Activated gamma-delta T cell (primary cell): Measurements from ENCODE around the gene AK2.
"Not testable (repeated sequence)": the region's sequence is repeated elsewhere in the genome, so short reads cannot be mapped to it uniquely, and the experiment has no call there.

Experiments
- DNase-seq: peaks from one replicate; lab custom pipeline; 2025; lab: John Stamatoyannopoulos, UW

Gene AK2

GRCh38 chr1:33050221-33051076 lies 13.8 kb upstream of the AK2 start:
- DNase-seq = no peak

DNA sequence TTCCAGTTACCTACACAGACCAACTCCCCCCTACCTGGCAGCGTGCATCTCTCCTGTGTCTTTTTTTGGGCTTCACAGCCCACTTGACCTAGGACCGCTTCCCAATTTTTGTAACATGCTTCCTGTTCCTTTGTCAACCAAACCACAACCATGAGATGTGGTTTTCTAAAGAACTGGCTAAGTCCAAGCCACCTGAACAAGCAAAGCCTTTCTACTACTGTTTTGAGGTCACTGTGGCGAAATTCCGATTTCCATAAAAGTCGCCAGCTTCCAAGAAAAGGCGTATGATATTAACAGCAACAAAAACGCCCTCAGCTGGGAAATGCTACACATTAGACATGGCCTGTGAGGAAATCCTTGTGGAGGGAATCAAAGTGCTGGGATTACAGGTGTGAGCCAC lies 12.7 kb upstream of the AK2 start:
- DNase-seq = no peak

GRCh38 chr1:33048426-33048825 lies 11.7 kb upstream of the AK2 start:
- no peak for DNase-seq

GRCh38 chr1:33047839-33048305 lies 11.2 kb upstream of the AK2 start:
- no peak for DNase-seq

DNA sequence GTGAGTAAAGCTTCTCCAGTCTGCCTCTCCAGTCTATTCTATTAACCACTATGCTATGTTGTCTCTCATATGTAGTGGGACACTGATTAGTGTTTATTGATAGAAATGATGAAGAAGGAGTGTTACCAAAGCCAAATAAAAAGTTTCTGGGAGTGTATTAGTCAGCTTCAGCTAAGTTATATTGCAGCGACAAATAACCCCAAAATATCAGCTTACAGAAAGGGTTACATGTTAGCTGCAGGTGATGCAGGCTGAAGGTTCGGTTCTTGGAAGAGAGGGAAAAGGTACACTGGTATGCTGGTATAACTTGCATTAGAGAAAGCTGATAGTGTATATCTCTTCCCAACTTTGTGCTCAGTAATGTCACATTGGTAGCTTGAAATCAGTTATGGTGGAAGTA lies 10.6 kb upstream of the AK2 start:
- DNase-seq = no peak

GRCh38 chr1:33046234-33046633 lies 9.6 kb upstream of the AK2 start:
- not testable (repeated sequence) for DNase-seq

DNA sequence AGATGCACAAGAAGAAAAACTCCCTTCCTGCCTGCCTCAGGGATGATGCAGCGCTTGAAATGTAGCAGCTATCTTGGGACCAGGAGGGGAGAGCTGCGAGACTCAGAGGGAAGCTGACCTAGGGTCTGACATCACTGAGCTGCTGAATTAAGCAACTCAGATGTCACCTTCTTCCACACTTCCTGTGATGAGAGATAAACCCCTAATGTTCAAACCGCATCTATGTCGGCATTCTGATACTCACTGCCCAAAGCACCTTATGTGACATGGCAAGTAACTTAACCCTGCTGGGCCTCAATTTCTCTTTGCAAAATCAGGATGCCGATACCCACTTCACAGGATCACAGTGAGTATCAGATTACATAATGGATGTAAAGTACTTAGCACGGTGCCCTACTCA lies 9.1 kb upstream of the AK2 start:
- no peak for DNase-seq

GRCh38 chr1:33045246-33045645 lies 8.6 kb upstream of the AK2 start:
- DNase-seq = no peak

DNA sequence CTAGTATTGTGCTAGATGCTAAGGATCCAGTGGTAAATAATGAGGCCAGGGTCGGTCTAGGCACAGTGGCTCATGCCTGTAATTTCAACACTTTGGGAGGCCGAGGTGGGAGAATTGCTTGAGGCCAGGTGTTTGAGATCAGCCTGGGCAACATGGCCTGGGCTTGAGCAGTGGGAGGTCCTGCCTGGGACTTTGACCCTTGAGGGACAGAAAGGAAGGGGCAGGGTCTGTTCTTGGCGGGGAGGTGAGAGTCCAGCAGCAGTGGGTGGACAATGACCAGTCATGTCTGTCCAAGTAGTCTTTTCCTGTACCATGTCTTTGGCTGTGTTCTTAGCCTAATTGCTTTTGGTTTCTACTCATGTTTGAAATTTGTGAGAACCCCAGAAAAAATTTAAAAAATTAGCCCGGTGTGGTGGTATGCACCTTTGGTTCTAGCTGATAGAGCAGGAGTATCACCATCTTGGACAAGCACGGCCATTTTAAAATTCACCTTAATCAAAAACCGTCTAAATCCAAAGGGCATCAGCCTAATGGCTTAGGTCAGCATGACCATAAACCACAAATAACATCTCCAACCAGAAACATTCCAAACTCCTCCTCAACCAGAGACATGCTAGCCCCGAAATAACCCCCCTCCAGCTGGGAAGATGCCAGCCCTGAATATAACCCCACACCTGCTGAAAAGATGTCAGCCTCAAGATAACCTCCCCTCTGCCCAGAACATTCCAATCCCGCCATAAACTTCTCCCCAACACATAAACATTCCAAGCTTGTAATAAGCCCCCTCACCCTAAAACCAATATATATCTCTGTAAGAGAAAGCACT lies 6.8 kb upstream of the AK2 start:
- DNase-seq = no peak

- no peak for DNase-seq
These were observed 6.1 kb upstream of the AK2 start for GRCh38 chr1:33042831-33043230.

DNA sequence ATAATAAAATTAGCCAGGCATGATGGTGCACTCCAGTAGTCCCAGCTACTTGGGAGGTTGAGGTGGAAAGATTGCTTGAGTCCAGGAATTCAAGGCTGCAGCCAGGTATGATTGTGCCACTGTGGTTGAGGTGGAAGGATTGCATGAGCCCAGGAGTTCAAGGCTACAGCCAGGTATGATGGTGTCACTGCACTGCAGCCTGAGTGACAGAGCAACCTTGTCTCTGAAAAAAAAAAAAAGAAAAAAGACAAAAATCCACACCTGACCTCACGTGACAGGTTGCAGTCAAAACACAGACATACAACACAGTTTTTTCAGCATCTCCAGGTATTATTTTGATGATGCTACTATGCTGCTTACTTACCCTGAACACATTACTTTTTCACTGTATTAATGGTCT lies 4.3 kb upstream of the AK2 start:
- no peak for DNase-seq

DNA sequence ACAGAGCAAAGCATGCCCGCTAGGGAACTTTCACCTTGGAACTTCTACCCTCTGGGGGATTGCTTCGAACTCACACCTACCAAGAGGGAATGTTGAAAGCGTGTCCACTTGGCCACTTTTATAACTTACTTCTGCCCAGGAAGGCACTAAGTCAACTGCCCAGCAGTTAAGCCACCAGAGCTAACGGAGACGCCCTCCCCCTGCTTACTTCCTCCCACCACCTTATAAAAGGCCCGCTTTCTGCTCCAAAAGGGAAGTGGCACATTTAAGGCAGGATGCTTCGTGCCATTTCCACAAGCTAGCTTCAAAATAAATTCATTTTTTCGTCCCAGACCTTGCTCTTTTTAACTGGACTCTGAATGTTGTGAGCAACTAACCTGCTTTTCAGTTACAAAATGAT lies 3.2 kb upstream of the AK2 start:
- DNase-seq = no peak

DNA sequence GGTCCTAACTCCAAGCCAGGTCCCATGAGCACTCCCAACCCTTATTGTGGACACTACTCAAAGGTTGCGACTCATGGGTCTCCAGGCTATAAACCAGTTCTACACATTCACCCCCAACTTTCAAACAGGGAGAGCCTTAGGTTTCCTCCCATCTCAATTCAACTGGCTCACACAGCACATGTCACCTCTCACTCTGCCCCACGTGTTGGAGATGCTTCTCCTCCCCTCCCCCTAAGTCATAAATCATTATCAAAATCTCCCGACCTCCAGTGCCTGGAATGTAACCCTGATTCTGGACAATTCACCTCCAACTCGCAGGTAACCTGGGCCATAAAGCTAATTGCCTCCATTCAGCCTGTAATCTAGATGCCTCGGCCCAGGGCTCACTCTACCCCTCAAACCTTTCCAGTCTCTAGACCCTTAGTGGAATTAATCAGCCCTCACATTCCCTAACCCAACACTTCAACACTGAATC lies 595 bp downstream of the AK2 start:
- DNase-seq = no peak

- DNase-seq = no peak
These were observed 4.4 kb downstream of the AK2 start for GRCh38 chr1:33032126-33032869.

- DNase-seq = no peak
These were observed 5.2 kb downstream of the AK2 start for GRCh38 chr1:33031506-33031905.

GRCh38 chr1:33030575-33030974 lies 6.1 kb downstream of the AK2 start:
- DNase-seq = no peak

GRCh38 chr1:33029921-33030320 lies 6.8 kb downstream of the AK2 start:
- DNase-seq = no peak

DNA sequence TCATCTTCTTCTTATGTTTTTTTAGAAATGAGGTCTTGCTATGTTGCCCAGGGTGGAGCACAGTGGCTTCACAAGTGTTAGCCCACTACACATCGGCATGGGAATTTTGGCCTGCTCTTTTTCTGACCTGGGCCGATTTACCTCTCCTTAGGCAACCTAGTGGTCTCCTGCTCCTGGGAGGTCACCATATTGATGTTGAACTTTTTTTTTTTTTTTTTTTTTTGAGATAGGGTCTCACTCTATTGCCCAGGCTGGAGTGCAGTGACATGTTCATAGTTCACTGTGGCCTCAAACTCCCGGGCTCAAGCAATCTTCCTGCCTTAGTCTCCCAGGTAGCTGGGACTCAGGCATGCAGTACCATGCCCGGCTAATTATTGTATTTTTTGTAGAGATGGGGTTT lies 7.5 kb downstream of the AK2 start:
- DNase-seq = no peak

- no peak for DNase-seq
These were observed 10.9 kb downstream of the AK2 start for GRCh38 chr1:33025761-33026160.

- DNase-seq = no peak
These were observed 11.5 kb downstream of the AK2 start for GRCh38 chr1:33025180-33025569.

- DNase-seq = not testable (repeated sequence)
These were observed 12.1 kb downstream of the AK2 start for GRCh38 chr1:33024430-33025179.
